ENCODE data around the gene GHR. TPM values are rescaled to one million over a fixed set of nuclear protein-coding genes. Genes with fewer than 3 reads are reported as not detected.

Gene GHR
- total and polyA plus RNA-seq, 10 of the 15 experiments (the other 5 are each of a cell fraction or from before 2014, with no cell fraction given), result 0.23 to 10.2 (median 0.48) TPM

GRCh38 chr5:42760426-42760825, 337.2 kb downstream of the GHR start:
- H3K79me2 ChIP-seq (ENCODE audit: control insufficient read depth, insufficient read depth, low read length), result no peaks in the 10 kb centered on the region
- ChIA-PET POLR2A (interaction anchor here (0.7 kb wide), 1 partner anchor 215 kb away, joined by 3 read pairs; no protein-coding TSS in a partner anchor), SMC1A (ENCODE audit: uncharacterized antibody, unreplicated experiment) (interaction anchor here (0.8 to 2.2 kb wide), 5 partner anchors 9 to 132 kb away, joined by 3 to 8 read pairs (median 6); no protein-coding TSS in a partner anchor), CTCF (interaction anchor here (0.9 to 1.8 kb wide), 4 partner anchors 9 to 904 kb away, joined by 3 to 7 read pairs (median 4); no protein-coding TSS in a partner anchor), RAD21 (ENCODE audit: unreplicated experiment) (interaction anchor here (0.6 to 1.3 kb wide), 3 partner anchors 19 to 177 kb away, joined by 3 to 5 read pairs (median 3); no protein-coding TSS in a partner anchor)
- H3K4me1 ChIP-seq (ENCODE audit: control insufficient read depth, insufficient read depth, low read length), result no peaks in the 10 kb centered on the region
- no peak overlapping the region for H2AFZ ChIP-seq (ENCODE audit: control insufficient read depth, low read depth, low read length)
- no peaks in the 10 kb centered on the region for H3K27me3 ChIP-seq (replicated peaks in 1 of 2; ENCODE audit: control insufficient read depth in 2 of 2, insufficient read depth in 2 of 2, low read length in 1 of 2)
- no peak for ATAC-seq
- no peak overlapping the region for H3K4me2 ChIP-seq (ENCODE audit: control insufficient read depth, insufficient read depth)
- in situ Hi-C loops (cut with MboI), result loop anchor here (10.0 kb wide), 1 partner anchor 906 kb away; no protein-coding TSS in a partner anchor
- no peak for FAIRE-seq
- H3K9ac ChIP-seq (ENCODE audit: control insufficient read depth, insufficient read depth, low read length), result no peak overlapping the region
- no peak overlapping the region for H3K27ac ChIP-seq (ENCODE audit: control insufficient read depth, insufficient read depth)
- intact Hi-C loops (cut with micrococcal nuclease; ENCODE audit: unreplicated experiment), result no loop called here
- WGBS (ENCODE audit: insufficient coverage, insufficient replicate concordance, low lambda C conversion rate, missing lambda C conversion rate), result 99% methylated on average over 4 of the region's 4 CpGs
- TF ChIP-seq HDAC6 (IDR thresholded peaks at IDR 0.05; ENCODE audit: unreplicated experiment), result no peak
- no peak for TF ChIP-seq NBN (IDR thresholded peaks at IDR 0.05)
- no peak for TF ChIP-seq SREBF1 (IDR thresholded peaks at IDR 0.05; ENCODE audit: low read length)
- no peak for TF ChIP-seq TARDBP (IDR thresholded peaks at IDR 0.05; ENCODE audit: borderline replicate concordance)
- no peak for TF ChIP-seq ATF7 (IDR thresholded peaks at IDR 0.05; ENCODE audit: low read depth)
- no peak for TF ChIP-seq FOXK2 (IDR thresholded peaks at IDR 0.05)
- TF ChIP-seq JUNB (IDR thresholded peaks at IDR 0.05), result no peak
- no peak for TF ChIP-seq E2F4 (IDR thresholded peaks at IDR 0.05; ENCODE audit: low read depth, low read length)
- H3K4me3 ChIP-seq, result no peak overlapping the region
- H4K20me1 ChIP-seq (ENCODE audit: control insufficient read depth, insufficient read depth), result no peaks in the 10 kb centered on the region
- no peak for DNase-seq (ENCODE audit: low read depth, low spot score)
- no peaks in the 10 kb centered on the region for H3K9me3 ChIP-seq (replicated peaks; ENCODE audit: control insufficient read depth, insufficient read depth, low read length)
- H3K36me3 ChIP-seq (ENCODE audit: control insufficient read depth in 2 of 2, insufficient read depth in 2 of 2, low read length in 1 of 2), result no peaks in the 10 kb centered on the region; a peak in 1 of 4 replicates
- no TSS peak for BruUV-seq (replicated peaks)

All from GM12878 (cell line).